Forelimb muscle (tissue), 1 donor: Measurements from ENCODE around the gene LRP4. TPM values are rescaled to one million over a fixed set of nuclear protein-coding genes. Genes with fewer than 3 reads are reported as not detected.

Source experiments
- DNase-seq: peaks from one replicate; pipeline ENCODE4 v3.0.0-alpha.2; 2013; ENCODE audit warnings: low read depth
- polyA plus RNA-seq: library from polyadenylated mRNA; unstranded; fragments of 120-200 nt; gene quantifications from one replicate; pipeline ENCODE4 v1.2.1, GENCODE V29; 2013; ENCODE audit not compliant: insufficient read length

Gene LRP4
- polyA plus RNA-seq, 1 donor: 18.4 TPM

- peak; percentile 73 for DNase-seq
Measured at GRCh38 chr11:46845740-46846509, 72.4 kb downstream of the LRP4 start, which contains the start of gene CKAP5. TSS of gene CKAP5 (minus strand) at chr11:46846280. CDS start at chr11:46821231, 25,049 bp downstream.

DNA sequence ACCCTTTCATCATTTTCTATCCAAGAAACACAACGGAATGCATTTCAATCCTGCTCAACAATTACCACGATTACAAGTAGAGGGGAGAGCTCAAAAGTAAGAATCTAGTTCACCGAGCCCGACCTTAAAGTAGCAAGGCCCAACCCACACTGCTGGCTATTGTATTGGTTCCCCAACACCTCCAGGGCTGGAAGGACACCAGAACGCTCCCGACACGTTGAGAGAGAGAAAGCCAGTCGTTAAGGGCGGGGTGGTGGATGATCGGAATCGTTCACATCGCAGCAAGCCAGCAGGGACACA is 73.0 kb downstream of the LRP4 start:
- DNase-seq: no peak

- DNase-seq: no peak
Measured at GRCh38 chr11:46840116-46840515, 78.2 kb downstream of the LRP4 start.

GRCh38 chr11:46838501-46838900 is 79.8 kb downstream of the LRP4 start:
- DNase-seq: no peak

DNA sequence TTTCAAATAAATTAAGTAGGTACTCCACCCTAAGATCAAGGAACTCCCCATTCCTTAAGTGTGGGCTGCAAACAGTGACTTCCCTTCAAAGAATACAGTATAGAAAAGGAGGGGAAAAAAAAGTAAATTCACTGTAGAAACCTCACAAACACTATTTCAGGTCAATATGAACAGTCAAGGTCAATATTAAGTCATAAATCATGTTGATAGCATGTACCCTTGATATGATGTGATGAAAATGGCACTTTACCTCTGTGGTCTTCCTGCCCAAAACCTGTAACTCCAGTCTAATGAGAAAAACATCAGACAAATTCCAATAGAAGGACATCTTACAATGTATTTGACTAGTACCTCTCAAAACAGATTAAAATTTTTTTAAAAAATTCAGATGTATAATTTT is 80.5 kb downstream of the LRP4 start:
- DNase-seq: no peak

DNA sequence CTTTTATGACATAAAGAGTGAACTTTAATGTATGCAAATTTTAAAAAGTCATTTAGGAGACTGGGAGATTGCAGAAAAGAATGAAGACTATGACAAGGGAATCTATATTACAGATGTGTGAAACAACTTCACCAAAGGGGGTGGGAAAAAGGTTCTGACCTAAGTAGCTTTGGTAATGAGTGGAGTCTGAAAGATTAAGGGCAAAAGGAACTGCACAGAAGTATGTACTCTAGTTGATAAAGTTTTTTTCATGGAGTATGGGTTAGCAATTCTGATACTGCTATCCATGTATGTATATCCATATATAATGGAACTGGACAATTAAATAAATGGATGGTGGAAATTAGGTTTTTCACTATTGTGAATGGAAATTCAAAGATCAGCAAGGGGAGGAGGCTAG is 81.5 kb downstream of the LRP4 start:
- DNase-seq: no peak

GRCh38 chr11:46836431-46836830 is 81.9 kb downstream of the LRP4 start:
- DNase-seq: no peak

DNA sequence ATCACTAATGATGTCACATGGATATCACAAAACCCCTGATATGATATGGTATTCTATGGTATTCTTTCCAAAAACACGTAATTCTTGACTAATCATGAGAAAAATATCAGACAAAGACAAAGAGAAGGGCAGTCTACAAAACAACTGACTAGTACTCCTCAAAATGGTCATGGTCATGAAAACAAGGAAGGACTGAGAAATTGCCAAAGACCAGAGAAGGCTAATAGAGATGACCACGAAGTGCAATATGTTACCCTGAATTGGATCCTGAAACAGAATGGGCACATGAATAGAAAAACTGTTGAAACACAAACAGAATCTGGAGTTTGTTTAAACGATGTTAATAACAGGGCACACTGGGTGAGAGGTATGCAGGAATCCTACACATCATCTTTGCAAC is 82.5 kb downstream of the LRP4 start:
- DNase-seq: no peak

DNA sequence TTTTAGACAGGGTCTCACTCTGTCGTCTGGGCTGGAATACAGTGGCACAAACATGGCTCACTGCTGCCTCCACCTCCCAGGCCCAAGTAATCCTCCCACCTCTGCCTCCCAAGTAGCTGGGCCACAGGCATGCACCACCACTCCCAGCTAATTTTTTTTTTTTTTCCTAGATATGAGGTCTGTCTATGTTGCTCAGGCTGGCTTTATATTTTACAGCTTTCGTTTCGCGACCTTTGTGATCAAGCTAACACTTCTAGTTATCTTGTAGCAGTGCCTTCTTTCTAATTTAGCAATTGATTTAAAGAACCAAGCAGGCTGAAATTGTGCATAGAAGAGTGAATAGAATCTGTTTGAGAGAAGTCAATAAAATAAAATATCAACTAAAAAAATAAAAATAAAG is 83.5 kb downstream of the LRP4 start:
- no peak for DNase-seq

- no peak for DNase-seq
Measured at GRCh38 chr11:46832511-46833214, 85.7 kb downstream of the LRP4 start.

- DNase-seq: no peak
Measured at GRCh38 chr11:46827995-46828394, 90.4 kb downstream of the LRP4 start.

DNA sequence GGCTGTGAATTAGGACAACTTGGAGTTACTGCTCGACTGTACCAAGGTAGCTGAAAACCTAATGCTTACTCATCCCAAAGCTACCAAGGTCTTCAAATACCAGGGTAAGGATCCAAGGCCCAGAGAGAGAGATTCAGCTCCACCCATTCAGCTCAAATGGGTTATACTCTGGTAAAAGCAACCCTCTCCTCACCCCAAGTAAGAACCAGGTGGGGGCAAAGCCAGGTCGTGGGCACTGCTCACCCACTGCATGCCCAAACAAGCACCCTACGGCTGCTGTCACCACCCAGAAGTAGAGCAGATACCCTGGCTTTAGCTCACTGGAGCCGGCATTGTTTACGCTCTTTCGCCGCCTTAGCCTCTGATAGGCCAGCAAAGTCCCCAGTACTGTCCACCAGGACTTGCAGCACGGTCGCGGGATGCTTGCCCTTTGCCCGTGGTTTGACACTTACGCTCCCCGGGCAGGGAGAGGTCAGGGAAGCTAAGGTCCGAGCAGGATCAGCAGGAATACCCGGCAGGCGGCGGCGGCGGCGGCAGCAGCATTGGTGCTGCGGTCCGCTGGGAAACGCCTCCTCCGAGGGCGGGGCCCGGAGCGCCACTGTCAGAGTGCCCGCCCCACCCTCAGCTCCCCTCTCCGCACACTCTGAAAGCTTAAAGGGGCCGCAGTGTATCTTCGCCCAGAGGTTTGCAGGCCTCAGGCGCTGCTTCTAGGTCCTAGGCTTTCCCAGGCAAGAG is 91.9 kb downstream of the LRP4 start:
- DNase-seq: no peak

DNA sequence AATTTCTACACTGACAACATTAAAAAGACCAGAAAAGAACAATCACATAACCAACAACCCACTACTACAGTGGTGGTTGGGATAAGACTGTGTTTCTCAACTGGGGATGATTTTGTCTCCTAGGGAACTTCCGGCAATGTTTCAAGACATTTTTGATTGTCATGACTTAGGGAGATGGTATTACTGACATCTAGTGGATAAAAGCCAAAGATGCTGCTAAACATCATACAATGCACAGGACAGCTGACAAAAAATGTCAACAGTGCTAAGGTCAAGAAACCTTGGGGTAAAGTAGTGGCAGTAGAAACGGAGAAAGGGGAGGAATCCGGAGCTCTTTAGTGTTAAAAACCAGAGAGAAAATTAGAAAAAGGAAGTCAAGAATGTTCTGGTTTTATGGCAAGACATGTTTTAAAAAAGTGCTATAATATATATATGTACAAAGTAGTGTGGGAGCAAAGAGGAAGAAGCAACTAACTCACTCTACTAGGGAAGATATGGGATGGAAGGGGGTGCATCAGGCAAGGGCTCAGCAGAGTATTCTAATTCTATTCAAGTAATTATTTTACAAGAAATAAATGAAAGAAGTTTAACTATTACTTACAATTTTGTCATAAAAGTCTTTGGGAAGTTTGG is 109.4 kb downstream of the LRP4 start:
- DNase-seq: no peak

Other genes starting within 250 kb of the LRP4 start
- gene ARHGAP1, start 217.9 kb downstream of the LRP4 start, polyA plus RNA-seq: 33.8 TPM
- 6.3 TPM for gene ZNF408, start 217.5 kb downstream of the LRP4 start, polyA plus RNA-seq
- not detected for gene F2, start 199.3 kb downstream of the LRP4 start, polyA plus RNA-seq
- 49.9 TPM for gene CKAP5, start 72.3 kb downstream of the LRP4 start, polyA plus RNA-seq
- gene CSTPP1, start 18.2 kb upstream of the LRP4 start, polyA plus RNA-seq: 20.0 TPM